Fibroblast of villous mesenchyme (primary cell): ENCODE data around the gene CNTNAP2. TPM values are rescaled to one million over a fixed set of nuclear protein-coding genes. Genes with fewer than 3 reads are reported as not detected.

Experiments
- DNase-seq: peaks from one replicate; pipeline ENCODE4 v3.0.0-alpha.2; 2010; ENCODE audit warnings: low read depth
- H3K4me3 ChIP-seq: 2 replicates; pipeline ENCODE4 v1.5.1; 2011; ENCODE audit warnings: low read depth, mild to moderate bottlenecking, low read length
- CTCF ChIP-seq: IDR thresholded peaks from 2 replicates; pipeline ENCODE4 v1.5.1; 2012; ENCODE audit warnings: low read depth, mild to moderate bottlenecking, low read length; ENCODE audit not compliant: insufficient read depth
- total RNA-seq: library from RNA; depleted of rRNA; stranded (reverse); fragments of >200 nt; gene quantifications from 2 replicates; pipeline ENCODE4 v1.2.3, GENCODE V29; 2012

Gene CNTNAP2
- total RNA-seq, 1 donor = not detected

- no peak for TF ChIP-seq CTCF
- H3K4me3 ChIP-seq = no peak overlapping the region
- no peak for DNase-seq
These were observed 1295.5 kb downstream of the CNTNAP2 start for GRCh38 chr7:147412109-147412508.

- DNase-seq = peak; percentile 50
- TF ChIP-seq CTCF = no peak
- no peak overlapping the region for H3K4me3 ChIP-seq
These were observed 1296.4 kb downstream of the CNTNAP2 start for GRCh38 chr7:147412782-147413556.

- no peak overlapping the region for H3K4me3 ChIP-seq
- DNase-seq = no peak
- TF ChIP-seq CTCF = no peak
These were observed 1296.9 kb downstream of the CNTNAP2 start for GRCh38 chr7:147413557-147413870.

- DNase-seq = no peak
These were observed 1299.4 kb downstream of the CNTNAP2 start for GRCh38 chr7:147415991-147416390.

GRCh38 chr7:147418966-147419365 is 1302.4 kb downstream of the CNTNAP2 start:
- no peak overlapping the region for H3K4me3 ChIP-seq
- no peak for TF ChIP-seq CTCF
- DNase-seq = no peak

More at GRCh38 chr7:147415991-147416390, 1299.4 kb downstream of the CNTNAP2 start:
- TF ChIP-seq CTCF = no peak
- no peak overlapping the region for H3K4me3 ChIP-seq

GRCh38 chr7:147423875-147424274 is 1307.3 kb downstream of the CNTNAP2 start:
- no peak for DNase-seq
- H3K4me3 ChIP-seq = no peak overlapping the region
- TF ChIP-seq CTCF = no peak

- H3K4me3 ChIP-seq = no peak overlapping the region
- TF ChIP-seq CTCF = no peak
- no peak for DNase-seq
These were observed 1311.5 kb downstream of the CNTNAP2 start for GRCh38 chr7:147428075-147428474.
